Measurements from ENCODE around the gene MRTFA. TPM values are rescaled to one million over a fixed set of nuclear protein-coding genes. Genes with fewer than 3 reads are reported as not detected.
"Not testable (repeated sequence)": the region's sequence is repeated elsewhere in the genome, so short reads cannot be mapped to it uniquely, and the experiment has no call there.

The MRTFA gene
- polyA plus RNA-seq, 1 of the 3 experiments (the other 2 are of a cell fraction) = 5.8 TPM

- Histone ChIP-seq H3K27me3 (ENCODE audit: insufficient read depth) (no peaks in the 10 kb centered on the region), H3K4me3 (ENCODE audit: low read depth in 2 of 2, low read length in 1 of 2) (no peak overlapping the region), H2AFZ (ENCODE audit: low read depth) (no peak overlapping the region), H3K4me2 (no peak overlapping the region), H3K27ac (ENCODE audit: low read depth in 2 of 2, low read length in 1 of 2) (no peak overlapping the region), H3K9me2 (no peaks in the 10 kb centered on the region), H4K20me1 (ENCODE audit: insufficient read depth) (peaks cover 52% of the 10 kb centered on the region), H3K36me3 (replicated peaks in 1 of 2; ENCODE audit: control insufficient read depth in 1 of 2, insufficient read depth in 2 of 2, low read length in 1 of 2) (no peaks in the 10 kb centered on the region), H3K9ac (no peak overlapping the region), H3F3A (replicated peaks; ENCODE audit: insufficient read depth) (no peaks in the 10 kb centered on the region), H3K4me1 (ENCODE audit: control insufficient read depth in 1 of 2, insufficient read depth in 2 of 2, low read depth in 1 of 2, low read length in 1 of 2) (peaks cover 0 to 4% of the 10 kb centered on the region in 2 experiments; a peak in 1 of 4 replicates), H3K9me3 (no peaks in the 10 kb centered on the region), H3K79me2 (ENCODE audit: insufficient read depth) (peaks cover 97% of the 10 kb centered on the region)
- no peak for TF ChIP-seq SIN3A (IDR thresholded peaks at IDR 0.05; ENCODE audit: borderline replicate concordance, low read depth, low read length)
- TF ChIP-seq TCF12 (IDR thresholded peaks at IDR 0.05) = no peak
- WGBS (ENCODE audit: low lambda C conversion rate) = 95% methylated on average over 3 of the region's 3 CpGs
- CTCF ChIA-PET = no interaction called here
- no peak for DNase-seq
- POLR2A ChIA-PET = no interaction called here
Measured at GRCh38 chr22:40628354-40629042, 8.0 kb downstream of the MRTFA start.

DNA sequence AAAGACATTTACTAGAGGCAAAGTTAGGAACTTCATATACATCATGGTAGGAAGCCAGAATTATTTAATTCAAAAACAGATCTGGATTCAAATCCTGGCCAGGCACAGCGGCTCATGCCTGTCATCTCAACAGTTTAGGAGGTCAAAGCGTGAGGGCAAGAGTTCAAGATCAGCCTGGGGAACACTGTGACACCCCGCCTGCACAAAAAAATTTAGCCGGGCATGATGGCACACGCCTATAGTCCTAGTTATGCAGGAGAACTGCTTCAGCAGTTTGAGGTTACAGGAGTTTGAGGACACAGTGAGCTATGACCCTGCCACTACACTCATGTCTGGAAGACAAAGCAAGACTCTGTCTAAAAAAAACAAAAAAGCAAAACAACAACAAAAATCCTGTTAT lies 8.9 kb downstream of the MRTFA start:
- H4K20me1 ChIP-seq (ENCODE audit: insufficient read depth) = peaks cover 45% of the 10 kb centered on the region
- CTCF ChIA-PET = no interaction called here

DNA sequence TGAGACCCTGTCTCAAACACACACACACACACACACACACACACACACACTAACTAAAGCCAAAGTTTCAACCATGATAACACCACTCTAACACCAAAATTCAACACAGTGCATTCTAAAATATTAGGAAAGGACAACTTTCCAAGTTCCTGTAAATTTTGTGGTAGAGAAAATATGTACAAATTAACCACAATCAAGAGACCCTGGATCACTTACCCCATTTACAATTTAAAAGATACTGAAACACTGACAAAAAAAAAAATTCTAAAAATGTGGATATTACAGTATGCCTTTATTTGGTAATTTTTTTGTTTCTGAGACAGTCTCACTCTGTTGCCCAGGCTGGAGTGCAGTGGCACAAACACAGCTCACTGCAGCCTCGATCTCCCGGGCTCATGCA lies 9.7 kb downstream of the MRTFA start:
- Histone ChIP-seq H2AFZ (ENCODE audit: low read depth) (no peak overlapping the region), H3K27ac (ENCODE audit: low read depth in 2 of 2, low read length in 1 of 2) (no peak overlapping the region), H3K36me3 (replicated peaks in 1 of 2; ENCODE audit: control insufficient read depth in 1 of 2, insufficient read depth in 2 of 2, low read length in 1 of 2) (no peaks in the 10 kb centered on the region), H3K9ac (no peak overlapping the region), H3K4me3 (ENCODE audit: low read depth in 2 of 2, low read length in 1 of 2) (no peak overlapping the region), H3K27me3 (ENCODE audit: insufficient read depth) (no peaks in the 10 kb centered on the region), H3K9me2 (no peaks in the 10 kb centered on the region), H4K20me1 (ENCODE audit: insufficient read depth) (peaks cover 38% of the 10 kb centered on the region), H3K9me3 (no peaks in the 10 kb centered on the region), H3K4me1 (ENCODE audit: control insufficient read depth in 1 of 2, insufficient read depth in 2 of 2, low read depth in 1 of 2, low read length in 1 of 2) (peaks cover 0 to 4% of the 10 kb centered on the region in 2 experiments; a peak in 1 of 4 replicates), H3K4me2 (no peak overlapping the region), H3F3A (replicated peaks; ENCODE audit: insufficient read depth) (no peaks in the 10 kb centered on the region), H3K79me2 (ENCODE audit: insufficient read depth) (peaks cover 97% of the 10 kb centered on the region)
- ChIA-PET CTCF (interaction anchor here (1.0 kb wide), 1 partner anchor 12 kb away, joined by 4 read pairs; no protein-coding TSS in a partner anchor), POLR2A (no interaction called here)
- DNase-seq = no peak
- WGBS (ENCODE audit: low lambda C conversion rate) = 100% methylated on average over 2 of the region's 2 CpGs
- no peak for TF ChIP-seq RXRA (IDR thresholded peaks at IDR 0.05; ENCODE audit: borderline replicate concordance, low read depth)
- no peak for TF ChIP-seq MEF2A (IDR thresholded peaks at IDR 0.05; ENCODE audit: borderline replicate concordance, low read depth)
- no peak for TF ChIP-seq JUND (IDR thresholded peaks at IDR 0.05)
- no peak for TF ChIP-seq EP300 (IDR thresholded peaks at IDR 0.05; ENCODE audit: borderline replicate concordance in 1 of 2, low read depth in 1 of 2, low read length in 1 of 2)
- TF ChIP-seq, protein P1, sequence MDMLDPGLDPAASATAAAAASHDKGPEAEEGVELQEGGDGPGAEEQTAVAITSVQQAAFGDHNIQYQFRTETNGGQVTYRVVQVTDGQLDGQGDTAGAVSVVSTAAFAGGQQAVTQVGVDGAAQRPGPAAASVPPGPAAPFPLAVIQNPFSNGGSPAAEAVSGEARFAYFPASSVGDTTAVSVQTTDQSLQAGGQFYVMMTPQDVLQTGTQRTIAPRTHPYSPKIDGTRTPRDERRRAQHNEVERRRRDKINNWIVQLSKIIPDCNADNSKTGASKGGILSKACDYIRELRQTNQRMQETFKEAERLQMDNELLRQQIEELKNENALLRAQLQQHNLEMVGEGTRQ (IDR thresholded peaks at IDR 0.05; ENCODE audit: borderline replicate concordance, low read depth, low read length) = no peak
- no peak for TF ChIP-seq FOXM1 (IDR thresholded peaks at IDR 0.05; ENCODE audit: low read depth)
- TF ChIP-seq, protein P2, sequence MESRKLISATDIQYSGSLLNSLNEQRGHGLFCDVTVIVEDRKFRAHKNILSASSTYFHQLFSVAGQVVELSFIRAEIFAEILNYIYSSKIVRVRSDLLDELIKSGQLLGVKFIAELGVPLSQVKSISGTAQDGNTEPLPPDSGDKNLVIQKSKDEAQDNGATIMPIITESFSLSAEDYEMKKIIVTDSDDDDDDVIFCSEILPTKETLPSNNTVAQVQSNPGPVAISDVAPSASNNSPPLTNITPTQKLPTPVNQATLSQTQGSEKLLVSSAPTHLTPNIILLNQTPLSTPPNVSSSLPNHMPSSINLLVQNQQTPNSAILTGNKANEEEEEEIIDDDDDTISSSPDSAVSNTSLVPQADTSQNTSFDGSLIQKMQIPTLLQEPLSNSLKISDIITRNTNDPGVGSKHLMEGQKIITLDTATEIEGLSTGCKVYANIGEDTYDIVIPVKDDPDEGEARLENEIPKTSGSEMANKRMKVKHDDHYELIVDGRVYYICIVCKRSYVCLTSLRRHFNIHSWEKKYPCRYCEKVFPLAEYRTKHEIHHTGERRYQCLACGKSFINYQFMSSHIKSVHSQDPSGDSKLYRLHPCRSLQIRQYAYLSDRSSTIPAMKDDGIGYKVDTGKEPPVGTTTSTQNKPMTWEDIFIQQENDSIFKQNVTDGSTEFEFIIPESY (IDR thresholded peaks at IDR 0.05; ENCODE audit: borderline replicate concordance, low read depth) = no peak
- no peak for TF ChIP-seq NRF1 (IDR thresholded peaks at IDR 0.05; ENCODE audit: low read depth, low read length)
- no peak for TF ChIP-seq FOXJ3 (CRISPR knock-in tag; IDR thresholded peaks at IDR 0.05)

More for the DNA sequence above, 8.9 kb downstream of the MRTFA start:
- Histone ChIP-seq H3K27me3 (ENCODE audit: insufficient read depth) (no peaks in the 10 kb centered on the region), H3K79me2 (ENCODE audit: insufficient read depth) (peaks cover 97% of the 10 kb centered on the region), H2AFZ (ENCODE audit: low read depth) (no peak overlapping the region), H3K27ac (ENCODE audit: low read depth in 2 of 2, low read length in 1 of 2) (no peak overlapping the region), H3K9me2 (no peaks in the 10 kb centered on the region), H3K4me2 (no peak overlapping the region), H3K4me3 (ENCODE audit: low read depth in 2 of 2, low read length in 1 of 2) (no peak overlapping the region), H3K9me3 (no peaks in the 10 kb centered on the region), H3K9ac (no peak overlapping the region), H3K4me1 (ENCODE audit: control insufficient read depth in 1 of 2, insufficient read depth in 2 of 2, low read depth in 1 of 2, low read length in 1 of 2) (peaks cover 0 to 4% of the 10 kb centered on the region in 2 experiments; a peak in 1 of 4 replicates), H3F3A (replicated peaks; ENCODE audit: insufficient read depth) (no peaks in the 10 kb centered on the region), H3K36me3 (replicated peaks in 1 of 2; ENCODE audit: control insufficient read depth in 1 of 2, insufficient read depth in 2 of 2, low read length in 1 of 2) (no peaks in the 10 kb centered on the region)
- POLR2A ChIA-PET = no interaction called here
- WGBS (ENCODE audit: low lambda C conversion rate) = 100% methylated on average over 2 of the region's 5 CpGs
- no peak for TF ChIP-seq NRF1 (IDR thresholded peaks at IDR 0.05; ENCODE audit: low read depth, low read length)
- TF ChIP-seq NFIC (IDR thresholded peaks at IDR 0.05; ENCODE audit: borderline replicate concordance) = no peak
- TF ChIP-seq SIN3A (IDR thresholded peaks at IDR 0.05; ENCODE audit: borderline replicate concordance, low read depth, low read length) = no peak
- TF ChIP-seq TCF12 (IDR thresholded peaks at IDR 0.05) = no peak
- no peak for DNase-seq

DNA sequence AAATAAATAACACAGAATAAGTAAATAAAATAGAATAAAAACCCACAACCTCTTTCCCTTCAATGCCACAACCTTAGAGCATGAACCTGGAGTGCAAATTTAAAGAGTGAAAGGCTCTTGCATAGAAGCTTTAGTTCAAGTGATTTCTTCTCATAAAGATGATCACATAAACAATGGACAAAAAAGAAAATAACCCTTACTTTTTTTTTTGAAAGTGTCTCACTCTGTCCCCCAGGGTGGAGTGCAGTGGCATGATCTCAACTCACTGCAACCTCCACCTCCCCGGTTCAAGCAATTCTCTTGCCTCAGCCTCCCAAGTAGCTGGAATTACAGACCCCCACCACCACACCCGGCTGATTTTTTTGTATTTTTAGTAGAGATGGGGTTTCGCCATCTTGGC lies 10.7 kb downstream of the MRTFA start:
- POLR2A ChIA-PET; H3F3A ChIP-seq (replicated peaks; ENCODE audit: insufficient read depth); CTCF ChIA-PET: not testable (repeated sequence)

More for the DNA sequence above, 10.7 kb downstream of the MRTFA start:
- H3K36me3 ChIP-seq (replicated peaks in 1 of 2; ENCODE audit: control insufficient read depth in 1 of 2, insufficient read depth in 2 of 2, low read length in 1 of 2); H2AFZ ChIP-seq (ENCODE audit: low read depth); H3K4me2 ChIP-seq; H3K9ac ChIP-seq; H3K4me3 ChIP-seq (ENCODE audit: low read depth in 2 of 2, low read length in 1 of 2); H3K27ac ChIP-seq (ENCODE audit: low read depth in 2 of 2, low read length in 1 of 2); H3K9me2 ChIP-seq; H3K27me3 ChIP-seq (ENCODE audit: insufficient read depth); DNase-seq; H3K4me1 ChIP-seq (ENCODE audit: control insufficient read depth in 1 of 2, insufficient read depth in 2 of 2, low read depth in 1 of 2, low read length in 1 of 2); H3K9me3 ChIP-seq: not testable (repeated sequence)
- WGBS (ENCODE audit: low lambda C conversion rate) = 100% methylated on average over 1 of the region's 3 CpGs
- Histone ChIP-seq H3K79me2 (ENCODE audit: insufficient read depth) (peaks cover 97% of the 10 kb centered on the region), H4K20me1 (ENCODE audit: insufficient read depth) (peaks cover 30% of the 10 kb centered on the region)

Data from SK-N-SH (cell line).